WERI-Rb-1 (cell line): ENCODE results near the gene LCE1B.

Source experiments
- DNase-seq: peaks from one replicate; pipeline ENCODE4 v3.0.0-alpha.2; 2020
- H3K27ac ChIP-seq: fragments of 250-450 bp; sonication (Bioruptor Pico); 2 replicates; pipeline ENCODE4 v1.5.1; 2020; ENCODE audit warnings: mild to moderate bottlenecking, moderate library complexity
- H3K27me3 ChIP-seq: fragments of 250-450 bp; sonication (Bioruptor Pico); 2 replicates; pipeline ENCODE4 v1.5.1; 2021; ENCODE audit warnings: mild to moderate bottlenecking, low read depth, moderate library complexity; ENCODE audit not compliant: insufficient read depth, severe bottlenecking
- H3K36me3 ChIP-seq: fragments of 250-450 bp; sonication (Bioruptor Pico); 2 replicates; pipeline ENCODE4 v1.5.1; 2020; ENCODE audit warnings: mild to moderate bottlenecking, moderate library complexity
- H3K4me3 ChIP-seq: 2 replicates; pipeline ENCODE4 v1.5.1; 2011; ENCODE audit warnings: low read depth, mild to moderate bottlenecking, control low read depth, low read length
- H3K9me3 ChIP-seq: fragments of 250-450 bp; sonication (Bioruptor Pico); 2 replicates; pipeline ENCODE4 v1.5.1; 2021; ENCODE audit warnings: mild to moderate bottlenecking, moderate library complexity; ENCODE audit not compliant: severe bottlenecking
- TF ChIP-seq, protein P1 (sequence below): IDR thresholded peaks from 2 replicates; pipeline ENCODE4 v1.5.1; 2011; ENCODE audit warnings: low read depth, mild to moderate bottlenecking, control low read depth, inconsistent platforms, low read length

Gene LCE1B

DNA sequence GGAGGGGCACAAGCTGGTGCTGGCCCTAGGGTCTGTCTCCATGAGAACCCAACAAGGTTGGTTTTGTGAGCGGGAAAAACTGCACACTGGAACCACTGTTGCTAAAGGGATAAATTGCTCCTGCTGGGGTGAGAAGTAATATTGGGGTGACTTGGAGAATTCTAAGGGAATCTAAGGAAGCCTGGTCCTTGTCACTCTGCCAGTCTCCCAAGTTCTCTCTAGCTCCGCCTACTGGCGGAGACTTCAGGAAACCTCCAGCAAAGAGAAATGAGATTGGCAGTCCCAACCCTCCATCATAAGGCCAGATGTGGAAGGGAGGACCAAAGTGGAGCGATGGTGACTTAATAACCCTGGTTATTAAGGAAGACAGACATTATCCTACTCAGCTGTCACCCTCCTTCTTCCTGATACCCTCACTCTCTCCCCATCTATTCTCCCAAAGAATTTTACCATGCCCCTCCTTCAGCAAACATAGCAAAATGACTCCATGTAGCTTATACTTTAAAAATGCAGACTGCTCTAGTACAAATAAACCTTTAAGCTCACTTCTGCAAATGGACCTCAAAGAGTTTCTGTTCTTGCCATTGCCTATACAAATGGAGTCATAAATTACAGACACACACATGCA, 34.1 kb upstream of the LCE1B start:
- peaks cover 90% of the 10 kb centered on the region for H3K27me3 ChIP-seq
- H3K4me3 ChIP-seq, result no peak overlapping the region
- no peaks in the 10 kb centered on the region for H3K9me3 ChIP-seq
- H3K36me3 ChIP-seq, result no peaks in the 10 kb centered on the region
- H3K27ac ChIP-seq, result no peak overlapping the region
- peak; percentile 66 for DNase-seq
- TF ChIP-seq, protein P1, sequence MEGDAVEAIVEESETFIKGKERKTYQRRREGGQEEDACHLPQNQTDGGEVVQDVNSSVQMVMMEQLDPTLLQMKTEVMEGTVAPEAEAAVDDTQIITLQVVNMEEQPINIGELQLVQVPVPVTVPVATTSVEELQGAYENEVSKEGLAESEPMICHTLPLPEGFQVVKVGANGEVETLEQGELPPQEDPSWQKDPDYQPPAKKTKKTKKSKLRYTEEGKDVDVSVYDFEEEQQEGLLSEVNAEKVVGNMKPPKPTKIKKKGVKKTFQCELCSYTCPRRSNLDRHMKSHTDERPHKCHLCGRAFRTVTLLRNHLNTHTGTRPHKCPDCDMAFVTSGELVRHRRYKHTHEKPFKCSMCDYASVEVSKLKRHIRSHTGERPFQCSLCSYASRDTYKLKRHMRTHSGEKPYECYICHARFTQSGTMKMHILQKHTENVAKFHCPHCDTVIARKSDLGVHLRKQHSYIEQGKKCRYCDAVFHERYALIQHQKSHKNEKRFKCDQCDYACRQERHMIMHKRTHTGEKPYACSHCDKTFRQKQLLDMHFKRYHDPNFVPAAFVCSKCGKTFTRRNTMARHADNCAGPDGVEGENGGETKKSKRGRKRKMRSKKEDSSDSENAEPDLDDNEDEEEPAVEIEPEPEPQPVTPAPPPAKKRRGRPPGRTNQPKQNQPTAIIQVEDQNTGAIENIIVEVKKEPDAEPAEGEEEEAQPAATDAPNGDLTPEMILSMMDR, result peak; percentile 86

DNA sequence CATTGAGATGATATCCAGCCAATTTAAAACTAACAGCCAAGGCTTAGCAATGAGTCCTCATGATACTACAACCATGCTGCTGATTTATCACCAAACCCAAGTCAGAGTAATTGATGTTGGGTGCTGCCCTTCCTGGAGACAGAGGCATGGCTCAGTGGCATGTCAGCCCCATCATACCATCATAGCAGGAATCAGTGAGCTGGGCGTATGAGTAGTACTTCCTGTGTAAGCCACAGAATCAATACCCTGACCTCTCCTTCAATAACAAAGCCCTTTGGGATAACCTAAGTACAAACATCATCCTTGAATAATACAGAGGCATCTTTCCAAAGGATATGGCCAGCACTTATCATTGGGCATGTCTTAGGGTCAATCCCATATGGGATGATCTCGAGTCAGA, 28.7 kb upstream of the LCE1B start:
- peaks cover 88% of the 10 kb centered on the region for H3K27me3 ChIP-seq
- TF ChIP-seq, protein P1, result no peak
- H3K4me3 ChIP-seq, result no peak overlapping the region
- no peak for DNase-seq
- no peaks in the 10 kb centered on the region for H3K9me3 ChIP-seq
- H3K27ac ChIP-seq, result no peak overlapping the region
- no peaks in the 10 kb centered on the region for H3K36me3 ChIP-seq

DNA sequence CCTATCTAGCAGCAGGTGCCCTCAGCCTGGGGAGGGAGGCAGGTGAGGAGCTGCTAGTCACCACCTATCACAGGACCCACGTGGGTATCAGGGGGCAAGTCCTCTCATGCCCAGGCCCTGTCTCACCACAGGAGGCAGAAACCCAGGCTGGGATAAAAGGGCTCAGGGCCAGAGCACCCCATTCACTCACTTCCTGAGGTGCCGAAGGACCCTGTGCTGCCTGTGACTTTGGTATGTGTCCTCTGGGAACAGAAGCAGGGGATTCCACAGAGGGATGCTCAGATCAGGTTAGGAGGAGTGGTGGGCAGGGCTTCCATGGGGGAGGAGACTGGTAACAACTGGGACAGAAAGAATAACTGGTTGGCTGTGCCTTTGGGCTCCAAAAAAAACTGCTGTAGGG, 25.7 kb upstream of the LCE1B start, which contains the start of gene LCE1E:
Gene LCE1E (plus strand): TSS at position 181 of the 400 bp plus-strand sequence. CDS start 1,043 bp downstream, outside the sequence.
- TF ChIP-seq, protein P1, result no peak
- DNase-seq, result no peak
- no peaks in the 10 kb centered on the region for H3K9me3 ChIP-seq

DNA sequence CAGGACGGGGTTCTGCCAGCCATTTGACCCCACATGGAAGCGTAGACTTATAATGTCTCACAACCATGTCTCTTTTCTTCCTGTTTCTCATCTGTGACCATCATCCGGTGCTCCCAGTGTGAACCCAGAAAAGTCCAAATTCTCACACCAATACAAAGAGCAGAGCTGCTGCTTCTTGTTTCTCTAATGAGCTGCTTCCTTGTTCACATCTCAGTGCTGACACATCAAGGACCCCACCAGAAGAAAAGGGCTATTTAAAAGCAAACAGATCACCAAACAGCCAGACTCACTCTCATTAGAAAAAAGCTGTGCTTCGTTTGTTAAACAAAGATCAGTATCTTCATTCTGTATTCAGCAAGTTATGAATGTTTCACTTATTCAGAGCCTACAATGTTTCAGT, 16.1 kb upstream of the LCE1B start:
- TF ChIP-seq, protein P1, result no peak
- H3K27me3 ChIP-seq, result peaks cover 25% of the 10 kb centered on the region
- H3K4me3 ChIP-seq, result no peak overlapping the region
- no peak overlapping the region for H3K27ac ChIP-seq
- peaks cover 2% of the 10 kb centered on the region for H3K9me3 ChIP-seq
- H3K36me3 ChIP-seq, result no peaks in the 10 kb centered on the region
- no peak for DNase-seq

More for the DNA sequence above, 25.7 kb upstream of the LCE1B start, which contains the start of gene LCE1E:
- no peak within 1 kb of the TSS for H3K4me3 ChIP-seq
- no peak within 1 kb of the TSS for H3K27ac ChIP-seq
- H3K27me3 ChIP-seq, result peaks cover 60% of the 10 kb centered on the region
- no peaks in the 10 kb centered on the region for H3K36me3 ChIP-seq

DNA sequence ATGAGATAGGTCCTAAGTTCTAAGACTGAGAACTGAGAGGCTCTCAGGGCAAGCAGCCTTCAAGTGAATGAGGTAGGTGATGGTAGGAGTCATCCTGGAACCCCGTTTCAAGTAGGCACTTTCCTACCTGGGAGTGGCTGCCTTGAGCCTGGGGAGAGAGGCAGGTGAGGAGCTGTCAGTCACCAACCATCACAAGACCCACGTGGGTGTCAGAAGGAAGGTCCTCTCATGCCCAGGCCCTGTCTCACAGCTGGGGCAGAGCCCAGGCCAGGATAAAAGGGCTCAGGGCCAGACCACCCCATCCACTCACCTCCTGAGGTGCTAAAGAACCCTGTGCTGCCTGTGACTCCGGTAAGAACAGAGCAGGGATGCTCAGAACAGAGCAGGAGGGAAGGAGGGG, 15.3 kb upstream of the LCE1B start, which contains the start of gene LCE1D:
Gene LCE1D (plus strand): TSS at position 301 of the 400 bp plus-strand sequence. CDS start 1,074 bp downstream, outside the sequence.
- no peak within 1 kb of the TSS for H3K27ac ChIP-seq
- TF ChIP-seq, protein P1, result no peak
- no peaks in the 10 kb centered on the region for H3K36me3 ChIP-seq
- H3K9me3 ChIP-seq, result peaks cover 2% of the 10 kb centered on the region
- DNase-seq, result no peak
- H3K4me3 ChIP-seq, result no peak within 1 kb of the TSS
- H3K27me3 ChIP-seq, result peaks cover 32% of the 10 kb centered on the region

DNA sequence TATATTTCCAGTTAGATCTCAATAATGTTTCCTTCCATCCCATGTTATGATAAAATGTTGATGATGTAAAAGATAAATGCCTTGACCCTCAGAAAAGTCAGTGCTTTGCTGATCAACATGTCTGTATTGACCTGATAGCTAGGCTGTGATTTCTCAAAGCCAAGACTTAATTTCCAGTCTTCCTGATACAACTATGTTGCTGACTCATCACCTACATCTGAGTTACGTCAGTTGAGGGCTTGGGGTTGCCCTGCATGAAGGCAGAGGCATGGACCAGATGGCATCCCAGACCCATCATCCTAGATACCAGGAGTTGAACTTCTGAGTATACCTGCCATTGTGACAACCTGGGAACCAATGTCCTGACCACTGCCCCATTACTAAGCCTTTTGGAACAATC, 10.4 kb upstream of the LCE1B start:
- TF ChIP-seq, protein P1, result no peak
- Histone ChIP-seq H3K36me3 (no peaks in the 10 kb centered on the region), H3K9me3 (peaks cover 2% of the 10 kb centered on the region), H3K27ac (no peak overlapping the region), H3K4me3 (no peak overlapping the region), H3K27me3 (peaks cover 78% of the 10 kb centered on the region)
- no peak for DNase-seq
